Neural cell (in vitro differentiated cells): ENCODE results near the gene ISLR2. TPM values are rescaled to one million over a fixed set of nuclear protein-coding genes. Genes with fewer than 3 reads are reported as not detected.

ENCODE experiments used
- H2AFZ ChIP-seq: fragments of 200-600, 300-800 bp; sonication (generic), shearing (Covaris generic); 2 replicates; pipeline ENCODE4 v1.6.0; 2014; ENCODE audit warnings: low read depth, mild to moderate bottlenecking, antibody characterized with exemption, low read length, moderate library complexity
- H3F3A ChIP-seq: fragments of 200-600 bp; shearing (Covaris generic); 2 replicates; pipeline ENCODE4 v1.6.1; 2016; ENCODE audit warnings: mild to moderate bottlenecking, moderate library complexity, mixed read lengths, antibody characterized with exemption, low read length; ENCODE audit not compliant: insufficient read depth, poor library complexity, severe bottlenecking
- H3K27ac ChIP-seq: fragments of 200-600, 300-800 bp; sonication (generic), shearing (Covaris generic); 2 replicates; pipeline ENCODE4 v1.5.1; 2014; ENCODE audit warnings: mild to moderate bottlenecking, low read length, moderate library complexity
- H3K27me3 ChIP-seq: fragments of 300-800, 200-600 bp; sonication (generic), shearing (Covaris generic); 2 replicates; pipeline ENCODE4 v1.6.0; 2014; ENCODE audit warnings: mild to moderate bottlenecking, low read depth, low read length, moderate library complexity; ENCODE audit not compliant: insufficient read depth
- H3K36me3 ChIP-seq: fragments of 300-800, 200-600 bp; sonication (generic), shearing (Covaris generic); 2 replicates; pipeline ENCODE4 v1.5.1; 2014; ENCODE audit warnings: mild to moderate bottlenecking, antibody characterized with exemption, low read length, moderate library complexity; ENCODE audit not compliant: insufficient read depth
- H3K4me2 ChIP-seq: fragments of 300-800, 200-600 bp; sonication (generic), shearing (Covaris generic); 2 replicates; pipeline ENCODE4 v1.6.0; 2014; ENCODE audit warnings: mild to moderate bottlenecking, low read length
- H3K4me3 ChIP-seq: fragments of 300-800, 200-600 bp; sonication (generic), shearing (Covaris generic); 2 replicates; pipeline ENCODE4 v1.5.1; 2014; ENCODE audit warnings: mild to moderate bottlenecking, low read length, moderate library complexity
- H3K79me2 ChIP-seq: fragments of 200-600 bp; shearing (Covaris generic); replicated peaks from 2 replicates; pipeline ENCODE4 v1.6.0; 2014; ENCODE audit warnings: mild to moderate bottlenecking, low read length, moderate library complexity; ENCODE audit not compliant: insufficient read depth
- H3K9ac ChIP-seq: fragments of 300-800, 200-600 bp; sonication (generic), shearing (Covaris generic); 2 replicates; pipeline ENCODE4 v1.6.1; 2016; ENCODE audit warnings: mild to moderate bottlenecking, low read length, mixed read lengths
- H3K9me2 ChIP-seq: fragments of 200-600 bp; shearing (Covaris generic); 2 replicates; pipeline ENCODE4 v1.6.1; 2016; ENCODE audit warnings: mild to moderate bottlenecking, low read length, mixed read lengths; ENCODE audit not compliant: insufficient read depth
- H3K9me3 ChIP-seq: fragments of 200-600, 300-800 bp; sonication (generic), shearing (Covaris generic); 2 replicates; pipeline ENCODE4 v1.6.1; 2016; ENCODE audit warnings: mild to moderate bottlenecking, mixed run types, low read length, moderate library complexity, mixed read lengths
- H4K20me1 ChIP-seq: fragments of 200-600 bp; shearing (Covaris generic); 2 replicates; pipeline ENCODE4 v1.6.1; 2016; ENCODE audit warnings: mild to moderate bottlenecking, mixed run types; ENCODE audit not compliant: insufficient read depth
- EP300 ChIP-seq: fragments of 450-650 bp; conservative IDR thresholded peaks from 2 replicates; pipeline ENCODE4 v1.6.1; 2014; ENCODE audit warnings: antibody characterized with exemption, mild to moderate bottlenecking, moderate library complexity; ENCODE audit not compliant: poor library complexity, severe bottlenecking
- EZH2 ChIP-seq: fragments of 200-600, 300-800 bp; shearing (Covaris generic), sonication (generic); IDR thresholded peaks from 2 replicates; pipeline ENCODE4 v1.6.1; 2014; ENCODE audit warnings: antibody characterized with exemption, low read length, borderline replicate concordance, mild to moderate bottlenecking; ENCODE audit not compliant: insufficient read depth, poor library complexity, severe bottlenecking
- MXI1 ChIP-seq: fragments of 450-650 bp; conservative IDR thresholded peaks from 2 replicates; pipeline ENCODE4 v1.6.1; 2014; ENCODE audit warnings: antibody characterized with exemption, mild to moderate bottlenecking; ENCODE audit not compliant: poor library complexity, severe bottlenecking
- POLR2AphosphoS5 ChIP-seq: IDR thresholded peaks from 2 replicates; pipeline ENCODE4 v1.6.1; 2012
- RAD21 ChIP-seq: fragments of 450-650 bp; conservative IDR thresholded peaks from 2 replicates; pipeline ENCODE4 v1.6.1; 2014; ENCODE audit warnings: antibody characterized with exemption, mild to moderate bottlenecking, moderate library complexity
- SMC3 ChIP-seq: fragments of 450-650 bp; conservative IDR thresholded peaks from 2 replicates; pipeline ENCODE4 v1.6.1; 2014; ENCODE audit warnings: antibody characterized with exemption, mild to moderate bottlenecking, moderate library complexity; ENCODE audit not compliant: poor library complexity
- TAF1 ChIP-seq: IDR thresholded peaks from 2 replicates; pipeline ENCODE4 v1.6.1; 2012; ENCODE audit warnings: low read depth
- polyA plus RNA-seq: library from polyadenylated mRNA; depleted of rRNA; stranded (reverse); fragments of >200 nt; gene quantifications from 2 replicates; pipeline ENCODE4 v1.2.3, GENCODE V29; 2014
- TF ChIP-seq, protein P1 (sequence below): IDR thresholded peaks from 2 replicates; pipeline ENCODE4 v1.6.1; 2012; ENCODE audit warnings: borderline replicate concordance
- TF ChIP-seq, protein P2 (sequence below): fragments of 450-650 bp; IDR thresholded peaks from 2 replicates; pipeline ENCODE4 v1.5.1; 2014; ENCODE audit warnings: antibody characterized with exemption, mild to moderate bottlenecking, moderate library complexity; ENCODE audit not compliant: poor library complexity, severe bottlenecking

The ISLR2 gene
- polyA plus RNA-seq, 1 donor from 2014 or later = 301 TPM

DNA sequence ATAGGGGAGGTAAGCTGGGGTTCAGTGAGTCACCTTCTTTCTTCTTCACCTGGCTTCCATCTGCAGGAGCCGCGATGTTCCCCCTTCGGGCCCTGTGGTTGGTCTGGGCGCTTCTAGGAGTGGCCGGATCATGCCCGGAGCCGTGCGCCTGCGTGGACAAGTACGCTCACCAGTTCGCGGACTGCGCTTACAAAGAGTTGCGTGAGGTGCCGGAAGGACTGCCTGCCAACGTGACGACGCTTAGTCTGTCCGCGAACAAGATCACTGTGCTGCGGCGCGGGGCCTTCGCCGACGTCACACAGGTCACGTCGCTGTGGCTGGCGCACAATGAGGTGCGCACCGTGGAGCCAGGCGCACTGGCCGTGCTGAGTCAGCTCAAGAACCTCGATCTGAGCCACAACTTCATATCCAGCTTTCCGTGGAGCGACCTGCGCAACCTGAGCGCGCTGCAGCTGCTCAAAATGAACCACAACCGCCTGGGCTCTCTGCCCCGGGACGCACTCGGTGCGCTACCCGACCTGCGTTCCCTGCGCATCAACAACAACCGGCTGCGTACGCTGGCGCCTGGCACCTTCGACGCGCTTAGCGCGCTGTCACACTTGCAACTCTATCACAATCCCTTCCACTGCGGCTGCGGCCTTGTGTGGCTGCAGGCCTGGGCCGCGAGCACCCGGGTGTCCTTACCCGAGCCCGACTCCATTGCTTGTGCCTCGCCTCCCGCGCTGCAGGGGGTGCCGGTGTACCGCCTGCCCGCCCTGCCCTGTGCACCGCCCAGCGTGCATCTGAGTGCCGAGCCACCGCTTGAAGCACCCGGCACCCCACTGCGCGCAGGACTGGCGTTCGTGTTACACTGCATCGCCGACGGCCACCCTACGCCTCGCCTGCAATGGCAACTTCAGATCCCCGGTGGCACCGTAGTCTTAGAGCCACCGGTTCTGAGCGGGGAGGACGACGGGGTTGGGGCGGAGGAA, 2.6 kb downstream of the ISLR2 start:
- no peaks in the 10 kb centered on the region for H3K9me2 ChIP-seq
- peak overlapping the region; percentile 41 for H3K4me2 ChIP-seq
- H2AFZ ChIP-seq = no peak overlapping the region
- TF ChIP-seq POLR2AphosphoS5 (peak; percentile 60), MXI1 (no peak), RAD21 (peak; percentile 17), EZH2 (no peak), EP300 (no peak), SMC3 (no peak), TAF1 (peak; percentile 43)
- TF ChIP-seq, protein P1, sequence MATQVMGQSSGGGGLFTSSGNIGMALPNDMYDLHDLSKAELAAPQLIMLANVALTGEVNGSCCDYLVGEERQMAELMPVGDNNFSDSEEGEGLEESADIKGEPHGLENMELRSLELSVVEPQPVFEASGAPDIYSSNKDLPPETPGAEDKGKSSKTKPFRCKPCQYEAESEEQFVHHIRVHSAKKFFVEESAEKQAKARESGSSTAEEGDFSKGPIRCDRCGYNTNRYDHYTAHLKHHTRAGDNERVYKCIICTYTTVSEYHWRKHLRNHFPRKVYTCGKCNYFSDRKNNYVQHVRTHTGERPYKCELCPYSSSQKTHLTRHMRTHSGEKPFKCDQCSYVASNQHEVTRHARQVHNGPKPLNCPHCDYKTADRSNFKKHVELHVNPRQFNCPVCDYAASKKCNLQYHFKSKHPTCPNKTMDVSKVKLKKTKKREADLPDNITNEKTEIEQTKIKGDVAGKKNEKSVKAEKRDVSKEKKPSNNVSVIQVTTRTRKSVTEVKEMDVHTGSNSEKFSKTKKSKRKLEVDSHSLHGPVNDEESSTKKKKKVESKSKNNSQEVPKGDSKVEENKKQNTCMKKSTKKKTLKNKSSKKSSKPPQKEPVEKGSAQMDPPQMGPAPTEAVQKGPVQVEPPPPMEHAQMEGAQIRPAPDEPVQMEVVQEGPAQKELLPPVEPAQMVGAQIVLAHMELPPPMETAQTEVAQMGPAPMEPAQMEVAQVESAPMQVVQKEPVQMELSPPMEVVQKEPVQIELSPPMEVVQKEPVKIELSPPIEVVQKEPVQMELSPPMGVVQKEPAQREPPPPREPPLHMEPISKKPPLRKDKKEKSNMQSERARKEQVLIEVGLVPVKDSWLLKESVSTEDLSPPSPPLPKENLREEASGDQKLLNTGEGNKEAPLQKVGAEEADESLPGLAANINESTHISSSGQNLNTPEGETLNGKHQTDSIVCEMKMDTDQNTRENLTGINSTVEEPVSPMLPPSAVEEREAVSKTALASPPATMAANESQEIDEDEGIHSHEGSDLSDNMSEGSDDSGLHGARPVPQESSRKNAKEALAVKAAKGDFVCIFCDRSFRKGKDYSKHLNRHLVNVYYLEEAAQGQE = no peak
- TF ChIP-seq, protein P2, sequence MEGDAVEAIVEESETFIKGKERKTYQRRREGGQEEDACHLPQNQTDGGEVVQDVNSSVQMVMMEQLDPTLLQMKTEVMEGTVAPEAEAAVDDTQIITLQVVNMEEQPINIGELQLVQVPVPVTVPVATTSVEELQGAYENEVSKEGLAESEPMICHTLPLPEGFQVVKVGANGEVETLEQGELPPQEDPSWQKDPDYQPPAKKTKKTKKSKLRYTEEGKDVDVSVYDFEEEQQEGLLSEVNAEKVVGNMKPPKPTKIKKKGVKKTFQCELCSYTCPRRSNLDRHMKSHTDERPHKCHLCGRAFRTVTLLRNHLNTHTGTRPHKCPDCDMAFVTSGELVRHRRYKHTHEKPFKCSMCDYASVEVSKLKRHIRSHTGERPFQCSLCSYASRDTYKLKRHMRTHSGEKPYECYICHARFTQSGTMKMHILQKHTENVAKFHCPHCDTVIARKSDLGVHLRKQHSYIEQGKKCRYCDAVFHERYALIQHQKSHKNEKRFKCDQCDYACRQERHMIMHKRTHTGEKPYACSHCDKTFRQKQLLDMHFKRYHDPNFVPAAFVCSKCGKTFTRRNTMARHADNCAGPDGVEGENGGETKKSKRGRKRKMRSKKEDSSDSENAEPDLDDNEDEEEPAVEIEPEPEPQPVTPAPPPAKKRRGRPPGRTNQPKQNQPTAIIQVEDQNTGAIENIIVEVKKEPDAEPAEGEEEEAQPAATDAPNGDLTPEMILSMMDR = no peak
- peaks cover 33% of the 10 kb centered on the region for H3K9me3 ChIP-seq
- peaks cover 10% of the 10 kb centered on the region for H3F3A ChIP-seq
- no peaks in the 10 kb centered on the region for H3K27me3 ChIP-seq
- peak overlapping the region; percentile 100 for H3K9ac ChIP-seq
- peaks cover 92% of the 10 kb centered on the region for H3K79me2 ChIP-seq
- H4K20me1 ChIP-seq = no peaks in the 10 kb centered on the region
- H3K27ac ChIP-seq = peak overlapping the region; percentile 100
- peaks cover 31% of the 10 kb centered on the region for H3K36me3 ChIP-seq
- H3K4me3 ChIP-seq = peak overlapping the region; percentile 95

DNA sequence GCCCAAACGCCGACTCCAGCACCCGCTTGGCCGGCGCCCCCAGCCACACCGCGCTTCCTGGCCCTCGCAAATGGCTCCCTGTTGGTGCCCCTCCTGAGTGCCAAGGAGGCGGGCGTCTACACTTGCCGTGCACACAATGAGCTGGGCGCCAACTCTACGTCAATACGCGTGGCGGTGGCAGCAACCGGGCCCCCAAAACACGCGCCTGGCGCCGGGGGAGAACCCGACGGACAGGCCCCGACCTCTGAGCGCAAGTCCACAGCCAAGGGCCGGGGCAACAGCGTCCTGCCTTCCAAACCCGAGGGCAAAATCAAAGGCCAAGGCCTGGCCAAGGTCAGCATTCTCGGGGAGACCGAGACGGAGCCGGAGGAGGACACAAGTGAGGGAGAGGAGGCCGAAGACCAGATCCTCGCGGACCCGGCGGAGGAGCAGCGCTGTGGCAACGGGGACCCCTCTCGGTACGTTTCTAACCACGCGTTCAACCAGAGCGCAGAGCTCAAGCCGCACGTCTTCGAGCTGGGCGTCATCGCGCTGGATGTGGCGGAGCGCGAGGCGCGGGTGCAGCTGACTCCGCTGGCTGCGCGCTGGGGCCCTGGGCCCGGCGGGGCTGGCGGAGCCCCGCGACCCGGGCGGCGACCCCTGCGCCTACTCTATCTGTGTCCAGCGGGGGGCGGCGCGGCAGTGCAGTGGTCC, 3.5 kb downstream of the ISLR2 start:
- no peaks in the 10 kb centered on the region for H3K9me2 ChIP-seq
- H3K27ac ChIP-seq = peak overlapping the region; percentile 100
- H4K20me1 ChIP-seq = no peaks in the 10 kb centered on the region
- no peaks in the 10 kb centered on the region for H3K27me3 ChIP-seq
- H2AFZ ChIP-seq = no peak overlapping the region
- H3K9ac ChIP-seq = peak overlapping the region; percentile 100
- H3K4me3 ChIP-seq = peak overlapping the region; percentile 95
- TF ChIP-seq MXI1 = no peak
- no peak for TF ChIP-seq EP300
- TF ChIP-seq, protein P1 = peak; percentile 5
- TF ChIP-seq, protein P2 = no peak
- no peak for TF ChIP-seq EZH2
- no peak for TF ChIP-seq RAD21
- H3K4me2 ChIP-seq = peak overlapping the region; percentile 41
- peaks cover 7% of the 10 kb centered on the region for H3F3A ChIP-seq
- H3K36me3 ChIP-seq = peaks cover 31% of the 10 kb centered on the region
- H3K9me3 ChIP-seq = peaks cover 33% of the 10 kb centered on the region
- H3K79me2 ChIP-seq = peaks cover 92% of the 10 kb centered on the region
